ENCODE results near the gene EXOSC1.
"Not testable (repeated sequence)": the region's sequence is repeated elsewhere in the genome, so short reads cannot be mapped to it uniquely, and the experiment has no call there.

The EXOSC1 gene

GRCh38 chr10:97411406-97411805, 34.4 kb downstream of the EXOSC1 start:
- in situ Hi-C loops (cut with MboI; ENCODE audit: low sequenced_read_pairs): no loop called here

- in situ Hi-C loops (cut with MboI; ENCODE audit: low sequenced_read_pairs): no loop called here
Observed at GRCh38 chr10:97408496-97408992, 37.3 kb downstream of the EXOSC1 start.

- in situ Hi-C loops (cut with MboI; ENCODE audit: low sequenced_read_pairs): no loop called here
Observed at GRCh38 chr10:97407952-97408248, 37.9 kb downstream of the EXOSC1 start.

GRCh38 chr10:97407211-97407951, 38.4 kb downstream of the EXOSC1 start:
- in situ Hi-C loops (cut with MboI; ENCODE audit: low sequenced_read_pairs): no loop called here

GRCh38 chr10:97406483-97406882, 39.3 kb downstream of the EXOSC1 start:
- in situ Hi-C loops (cut with MboI; ENCODE audit: low sequenced_read_pairs): not testable (repeated sequence)

- in situ Hi-C loops (cut with MboI; ENCODE audit: low sequenced_read_pairs): no loop called here
Observed at GRCh38 chr10:97406064-97406463, 39.7 kb downstream of the EXOSC1 start.

GRCh38 chr10:97404044-97404443, 41.8 kb downstream of the EXOSC1 start:
- in situ Hi-C loops (cut with MboI; ENCODE audit: low sequenced_read_pairs): no loop called here

- in situ Hi-C loops (cut with MboI; ENCODE audit: low sequenced_read_pairs): no loop called here
Observed at GRCh38 chr10:97401455-97401919, 44.3 kb downstream of the EXOSC1 start.

- in situ Hi-C loops (cut with MboI; ENCODE audit: low sequenced_read_pairs): no loop called here
Observed at GRCh38 chr10:97400665-97401454, 44.9 kb downstream of the EXOSC1 start, which contains the start of gene RRP12. TSS of gene RRP12 (minus strand) at chr10:97401340. CDS start at chr10:97401231, 109 bp downstream.

GRCh38 chr10:97399843-97400545, 45.8 kb downstream of the EXOSC1 start:
- in situ Hi-C loops (cut with MboI; ENCODE audit: low sequenced_read_pairs): no loop called here

GRCh38 chr10:97396056-97396455, 49.8 kb downstream of the EXOSC1 start:
- in situ Hi-C loops (cut with MboI; ENCODE audit: low sequenced_read_pairs): no loop called here

- in situ Hi-C loops (cut with MboI; ENCODE audit: low sequenced_read_pairs): no loop called here
Observed at GRCh38 chr10:97393034-97393573, 52.7 kb downstream of the EXOSC1 start.

GRCh38 chr10:97390091-97390490, 55.7 kb downstream of the EXOSC1 start:
- in situ Hi-C loops (cut with MboI; ENCODE audit: low sequenced_read_pairs): no loop called here

- in situ Hi-C loops (cut with MboI; ENCODE audit: low sequenced_read_pairs): no loop called here
Observed at GRCh38 chr10:97388152-97388551, 57.7 kb downstream of the EXOSC1 start.

Measured in HL-60/S4 treated with phorbol 12-myristate 13-acetate at 8.2 ng/mL for 4 days and 3 days (cell line).